Spinal cord (tissue), 10 donors: Measurements from ENCODE around the gene CD2BP2. TPM values are rescaled to one million over a fixed set of nuclear protein-coding genes. Genes with fewer than 3 reads are reported as not detected.
"Not testable (repeated sequence)": the region's sequence is repeated elsewhere in the genome, so short reads cannot be mapped to it uniquely, and the experiment has no call there.

Source experiments
- DNase-seq, 6 donors: peaks; one replicate each; pipeline versions ENCODE4 v3.0.0 to v3.0.0-alpha.2; 2013 to 2015; ENCODE audit warnings: low spot score in 6 of 6, low read depth in 4 of 6
- H3K27ac ChIP-seq: one replicate; pipeline ENCODE4 v1.5.1; 2013; ENCODE audit warnings: low read depth, low read length, control low read depth
- H3K27me3 ChIP-seq: one replicate; pipeline ENCODE4 v1.6.1; 2013; ENCODE audit warnings: low read length; ENCODE audit not compliant: control insufficient read depth, insufficient read depth
- H3K36me3 ChIP-seq: one replicate; pipeline ENCODE4 v1.6.1; 2013; ENCODE audit warnings: low read length; ENCODE audit not compliant: control insufficient read depth, insufficient read depth
- H3K4me1 ChIP-seq: one replicate; pipeline ENCODE4 v1.6.1; 2013; ENCODE audit warnings: low read length; ENCODE audit not compliant: control insufficient read depth, insufficient read depth
- H3K4me3 ChIP-seq: one replicate; pipeline ENCODE4 v1.5.1; 2013; ENCODE audit warnings: low read depth, low read length, control low read depth
- H3K9me3 ChIP-seq: one replicate; pipeline ENCODE4 v1.6.1; 2013; ENCODE audit warnings: low read length; ENCODE audit not compliant: control insufficient read depth, insufficient read depth
- WGBS: methylation state at CpG from one replicate; pipeline ENCODE4 v1.1.5; 2013; ENCODE audit warnings: missing lambda C conversion rate; ENCODE audit not compliant: insufficient coverage; 5-methylcytosine and 5-hydroxymethylcytosine counted together
- polyA plus RNA-seq, 2 donors: library from polyadenylated mRNA; unstranded; fragments of 120-200 nt; gene quantifications; one replicate each; pipeline ENCODE4 v1.2.1, GENCODE V29; 2013; ENCODE audit not compliant: insufficient read length in 2 of 2
- total RNA-seq, 2 donors: library from RNA; depleted of rRNA in 1 of 2; stranded (reverse); fragments of 120-200 nt in 1 of 2; fragments of >200 nt in 1 of 2; gene quantifications; one replicate each; pipeline versions ENCODE4 v1.2.3 to v1.2.4, GENCODE V29; 2013 to 2014
- donor health status: healthy.

Gene CD2BP2
- total and polyA plus RNA-seq, 4 donors = 26.7 to 63.9 (median 55.3) TPM

DNA sequence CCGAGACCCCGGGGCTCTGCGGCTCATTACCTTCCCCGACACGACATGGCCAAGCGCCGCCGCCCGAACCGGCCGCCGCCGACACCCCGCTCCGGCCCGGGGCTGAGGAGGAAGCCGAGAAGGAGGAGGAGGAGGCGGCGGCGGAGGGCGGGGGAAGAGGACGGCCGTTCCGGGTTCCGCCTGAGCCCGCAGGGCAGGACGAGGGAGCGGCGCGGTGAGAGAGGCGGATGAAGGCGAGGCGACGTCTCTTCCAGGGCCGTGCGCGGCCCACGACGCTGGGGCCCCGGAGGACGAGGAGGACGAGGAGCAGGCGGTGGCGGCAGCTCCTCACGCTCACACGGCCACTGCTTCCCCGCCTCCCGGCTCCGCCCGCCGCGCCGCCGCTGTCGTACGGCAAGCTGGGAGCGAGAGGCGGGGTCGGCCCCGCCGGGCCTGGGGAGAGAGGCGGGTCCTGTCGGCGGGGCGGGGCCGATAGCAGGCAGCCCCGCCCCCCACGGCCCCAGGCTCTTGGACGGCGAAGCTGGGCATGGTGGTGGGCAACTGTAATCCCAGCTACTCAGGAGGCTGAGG is 20.0 kb downstream of the CD2BP2 start:
- H3K4me1 ChIP-seq, H3K27me3 ChIP-seq, H3K36me3 ChIP-seq, H3K9me3 ChIP-seq: not testable (repeated sequence)
- 0% methylated on average over 70 of the region's 70 CpGs for WGBS
- Histone ChIP-seq H3K4me3 (peak overlapping the region; percentile 55), H3K27ac (peak overlapping the region; percentile 88)
- DNase-seq = peak in 3 of 6 donors; percentile 64 to 90 (median 88)

DNA sequence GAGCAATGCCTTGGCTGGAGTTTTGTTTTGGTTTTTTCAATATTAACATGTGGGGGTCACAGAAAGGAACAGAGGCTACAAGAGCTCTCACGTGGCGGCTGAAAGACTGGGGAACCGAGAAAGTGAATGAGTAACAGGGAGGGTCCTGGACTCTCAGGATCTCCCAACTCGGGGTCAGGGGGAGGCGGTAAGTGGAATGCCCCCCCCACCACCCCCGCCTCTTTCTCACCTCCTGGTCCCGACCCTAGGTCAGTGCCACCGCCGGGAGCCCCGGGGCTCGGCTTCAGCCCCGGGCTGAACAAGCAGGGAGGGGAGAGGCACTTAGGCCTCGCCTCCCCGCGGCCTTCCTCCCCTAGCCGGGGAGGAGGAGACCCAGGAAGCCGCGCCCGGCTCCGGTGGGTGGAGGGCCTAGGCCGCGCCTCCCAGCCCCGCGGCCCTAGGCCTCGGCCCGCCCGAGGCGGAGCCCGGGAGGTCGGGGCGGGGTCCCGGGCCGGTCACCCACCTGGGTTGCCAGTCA is 20.6 kb downstream of the CD2BP2 start:
- not testable (repeated sequence) for H3K4me1 ChIP-seq, H3K27me3 ChIP-seq, H3K36me3 ChIP-seq, H3K27ac ChIP-seq, H3K9me3 ChIP-seq
- H3K4me3 ChIP-seq = peak overlapping the region; percentile 55
- DNase-seq = peak in 3 of 6 donors; percentile 31 to 79 (median 57)
- 0% methylated on average over 8 of the region's 33 CpGs for WGBS

DNA sequence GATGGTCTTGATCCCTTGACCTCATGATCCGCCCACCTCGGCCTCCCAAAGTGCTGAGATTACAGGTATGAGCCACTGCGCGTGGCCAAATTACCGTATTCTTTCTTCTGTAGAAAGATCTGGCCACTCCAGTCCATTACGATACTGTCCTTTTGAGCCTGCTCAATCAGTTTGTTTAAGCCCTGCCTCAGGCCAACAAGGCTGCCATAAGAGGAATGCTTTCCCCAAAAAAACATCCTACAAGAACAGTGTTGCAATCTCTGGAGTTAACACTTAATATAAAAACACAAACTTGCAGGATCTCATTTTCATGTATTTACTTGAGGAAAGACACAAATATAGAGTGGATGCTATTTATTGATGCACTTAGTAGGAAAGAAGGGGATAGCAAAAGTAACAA is 30.9 kb downstream of the CD2BP2 start:
- H3K27me3 ChIP-seq, H3K36me3 ChIP-seq, H3K9me3 ChIP-seq, H3K4me1 ChIP-seq, H3K27ac ChIP-seq, H3K4me3 ChIP-seq, DNase-seq: not testable (repeated sequence)
- 93% methylated on average over 2 of the region's 6 CpGs for WGBS

DNA sequence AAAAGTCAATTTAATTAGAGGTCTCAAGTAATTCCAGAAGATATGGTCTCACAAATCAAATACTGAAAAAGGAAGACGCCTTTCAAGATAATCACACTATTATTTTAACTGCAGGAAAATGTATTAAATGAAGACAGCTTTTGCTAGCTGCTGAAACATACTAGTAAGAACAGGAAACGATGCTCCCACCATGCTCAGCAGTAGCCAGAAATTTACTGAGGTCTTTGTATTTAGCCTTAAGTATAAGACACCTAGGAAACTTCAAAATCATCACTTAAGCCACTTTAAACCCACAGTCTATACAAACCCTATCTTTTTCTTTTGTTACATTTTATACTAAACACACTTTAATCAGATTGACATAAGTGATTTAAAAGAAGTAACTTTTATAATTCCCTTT is 36.5 kb downstream of the CD2BP2 start:
- not testable (repeated sequence) for H3K9me3 ChIP-seq, DNase-seq, H3K27me3 ChIP-seq, H3K27ac ChIP-seq, H3K36me3 ChIP-seq, H3K4me3 ChIP-seq, H3K4me1 ChIP-seq
- WGBS = no CpG with 5 or more reads among the region's 2 CpGs

DNA sequence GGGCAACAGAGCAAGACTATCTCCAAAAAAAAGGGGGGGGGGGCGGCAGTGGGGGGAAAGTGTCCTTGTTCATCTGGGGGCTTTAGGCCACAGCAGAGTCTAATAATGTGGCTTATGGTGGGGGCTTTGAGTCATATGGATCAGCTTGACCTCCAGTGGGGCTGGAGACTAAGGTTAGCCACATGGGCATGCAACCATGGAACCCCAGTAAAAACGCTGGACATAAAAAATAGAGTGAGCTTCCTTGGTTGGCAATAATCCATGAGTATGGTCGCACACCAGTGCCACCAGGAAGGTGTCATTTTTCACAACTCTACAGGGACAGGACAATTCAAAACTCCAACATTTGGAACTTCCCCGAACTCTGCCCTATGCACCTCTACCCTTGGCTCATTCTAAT is 44.2 kb downstream of the CD2BP2 start:
- not testable (repeated sequence) for H3K9me3 ChIP-seq, DNase-seq, H3K36me3 ChIP-seq, H3K4me1 ChIP-seq, H3K27ac ChIP-seq, H3K4me3 ChIP-seq, H3K27me3 ChIP-seq
- no CpG with 5 or more reads among the region's 4 CpGs for WGBS

DNA sequence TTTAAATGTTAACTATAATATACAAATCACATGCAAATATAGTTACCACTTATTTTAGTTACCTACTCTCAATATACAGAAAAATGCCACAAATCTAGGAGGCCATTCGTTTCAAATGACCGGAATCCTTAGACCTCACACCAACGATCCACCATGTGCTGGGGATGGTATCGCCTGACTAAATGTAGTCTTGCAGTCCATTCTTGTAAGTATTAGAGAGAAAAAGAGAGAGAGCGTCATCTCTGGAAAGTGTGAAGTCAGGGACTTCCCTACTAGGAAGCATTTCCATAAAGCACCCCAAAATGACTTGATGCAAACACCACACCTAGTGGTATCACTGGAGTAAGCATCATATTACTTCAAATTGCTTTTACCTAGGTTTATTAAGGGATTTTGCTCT is 45.9 kb downstream of the CD2BP2 start:
- no CpG with 5 or more reads among the region's 5 CpGs for WGBS
- not testable (repeated sequence) for H3K9me3 ChIP-seq, H3K4me3 ChIP-seq, H3K27me3 ChIP-seq, H3K4me1 ChIP-seq, H3K27ac ChIP-seq, H3K36me3 ChIP-seq
- DNase-seq = peak in 1 of 6 donors; percentile 48

Other genes with a start within 250 kb of the CD2BP2 start
- 1 to 10 TPM; 1.2 to 4.8 TPM for gene GDPD3, start 241.8 kb downstream of the CD2BP2 start, total RNA-seq
- 10 to 100 TPM in 1 of 2 donors, 1 to 10 TPM in 1; 6.8 to 10.9 TPM for gene GDPD3, start 241.8 kb downstream of the CD2BP2 start, polyA plus RNA-seq
- gene MAPK3, start 232.1 kb downstream of the CD2BP2 start, total RNA-seq = 10 to 100 TPM; 25.0 to 42.2 TPM
- 100 to 1,000 TPM; 136 to 144 TPM for gene MAPK3, start 232.1 kb downstream of the CD2BP2 start, polyA plus RNA-seq
- 10 to 100 TPM; 13.8 to 25.8 TPM for gene CORO1A, start 171.7 kb downstream of the CD2BP2 start, total RNA-seq
- gene CORO1A, start 171.7 kb downstream of the CD2BP2 start, polyA plus RNA-seq = 10 to 100 TPM; 44.8 to 50.6 TPM
- gene BOLA2B, start 161.6 kb downstream of the CD2BP2 start, total RNA-seq = 100 to 1,000 TPM in 1 of 2 donors, 10 to 100 TPM in 1; 10.1 to 102 TPM
- gene BOLA2B, start 161.6 kb downstream of the CD2BP2 start, polyA plus RNA-seq = 10 to 100 TPM; 37.8 to 45.9 TPM
- 10 to 100 TPM in 1 of 2 donors, 1 to 10 TPM in 1; 4.5 to 24.0 TPM for gene SLX1A, start 161.4 kb downstream of the CD2BP2 start, total RNA-seq
- 10 to 100 TPM; 32.5 to 47.2 TPM for gene SLX1A, start 161.4 kb downstream of the CD2BP2 start, polyA plus RNA-seq
- 10 to 100 TPM in 1 of 2 donors, 1 to 10 TPM in 1; 1.5 to 17.4 TPM for gene SULT1A3, start 156.1 kb downstream of the CD2BP2 start, total RNA-seq
- gene SULT1A3, start 156.1 kb downstream of the CD2BP2 start, polyA plus RNA-seq = 10 to 100 TPM; 16.9 to 21.3 TPM
- gene NPIPB13, start 106.8 kb downstream of the CD2BP2 start, total RNA-seq = 1 to 10 TPM; 3.0 to 4.3 TPM
- gene NPIPB13, start 106.8 kb downstream of the CD2BP2 start, polyA plus RNA-seq = 10 to 100 TPM in 1 of 2 donors, 1 to 10 TPM in 1; 5.6 to 32.5 TPM
- 10 to 100 TPM; 26.0 to 31.4 TPM for gene TBC1D10B, start 15.2 kb upstream of the CD2BP2 start, total RNA-seq
- gene TBC1D10B, start 15.2 kb upstream of the CD2BP2 start, polyA plus RNA-seq = 10 to 100 TPM; 65.9 to 74.1 TPM
- 1 to 10 TPM; 3.0 to 3.4 TPM for gene MYL11, start 19.5 kb upstream of the CD2BP2 start, total RNA-seq
- gene MYL11, start 19.5 kb upstream of the CD2BP2 start, polyA plus RNA-seq = 10 to 100 TPM in 1 of 2 donors, 1 to 10 TPM in 1; 1.4 to 11.4 TPM
- under 1 TPM; 0.10 to 0.44 TPM for gene SEPTIN1, start 27.3 kb upstream of the CD2BP2 start, total RNA-seq
- gene SEPTIN1, start 27.3 kb upstream of the CD2BP2 start, polyA plus RNA-seq = 1 to 10 TPM; 5.0 to 5.9 TPM
- 10 to 100 TPM in 1 of 2 donors, 1 to 10 TPM in 1; 9.5 to 12.1 TPM for gene ZNF48, start 40.1 kb upstream of the CD2BP2 start, total RNA-seq
- gene ZNF48, start 40.1 kb upstream of the CD2BP2 start, polyA plus RNA-seq = 10 to 100 TPM; 18.6 to 19.2 TPM
- 10 to 100 TPM in 1 of 2 donors, 1 to 10 TPM in 1; 8.1 to 13.5 TPM for gene ZNF771, start 52.3 kb upstream of the CD2BP2 start, total RNA-seq
- 10 to 100 TPM; 19.3 to 20.5 TPM for gene ZNF771, start 52.3 kb upstream of the CD2BP2 start, polyA plus RNA-seq
- 10 to 100 TPM; 18.1 to 23.0 TPM for gene DCTPP1, start 74.7 kb upstream of the CD2BP2 start, total RNA-seq
- gene DCTPP1, start 74.7 kb upstream of the CD2BP2 start, polyA plus RNA-seq = 10 to 100 TPM; 47.6 to 49.5 TPM
- 10 to 100 TPM in 1 of 2 donors, 1 to 10 TPM in 1; 6.8 to 14.2 TPM for gene SEPHS2, start 90.6 kb upstream of the CD2BP2 start, total RNA-seq
- gene SEPHS2, start 90.6 kb upstream of the CD2BP2 start, polyA plus RNA-seq = 10 to 100 TPM; 33.8 to 37.1 TPM
- gene ITGAL, start 117.4 kb upstream of the CD2BP2 start, total RNA-seq = 1 to 10 TPM; 1.2 to 4.9 TPM
- gene ITGAL, start 117.4 kb upstream of the CD2BP2 start, polyA plus RNA-seq = 1 to 10 TPM; 2.5 to 4.8 TPM
- 10 to 100 TPM; 11.2 to 37.4 TPM for gene ZNF768, start 171.3 kb upstream of the CD2BP2 start, total RNA-seq
- 10 to 100 TPM; 54.3 to 55.7 TPM for gene ZNF768, start 171.3 kb upstream of the CD2BP2 start, polyA plus RNA-seq
- 10 to 100 TPM in 1 of 2 donors, 1 to 10 TPM in 1; 8.8 to 13.1 TPM for gene ZNF747, start 179.6 kb upstream of the CD2BP2 start, total RNA-seq
- 10 to 100 TPM in 1 of 2 donors, 1 to 10 TPM in 1; 9.2 to 10.6 TPM for gene ZNF747, start 179.6 kb upstream of the CD2BP2 start, polyA plus RNA-seq
- 10 to 100 TPM in 1 of 2 donors, 1 to 10 TPM in 1; 5.6 to 10.7 TPM for gene ZNF764, start 203.1 kb upstream of the CD2BP2 start, total RNA-seq
- gene ZNF764, start 203.1 kb upstream of the CD2BP2 start, polyA plus RNA-seq = 10 to 100 TPM in 1 of 2 donors, 1 to 10 TPM in 1; 9.7 to 15.5 TPM
- gene ZNF688, start 216.4 kb upstream of the CD2BP2 start, total RNA-seq = 10 to 100 TPM in 1 of 2 donors, 1 to 10 TPM in 1; 4.5 to 21.3 TPM
- gene ZNF688, start 216.4 kb upstream of the CD2BP2 start, polyA plus RNA-seq = 10 to 100 TPM; 20.4 to 23.0 TPM
- gene ZNF785, start 230.4 kb upstream of the CD2BP2 start, total RNA-seq = 10 to 100 TPM; 12.5 to 18.2 TPM
- 10 to 100 TPM; 20.8 to 37.7 TPM for gene ZNF785, start 230.4 kb upstream of the CD2BP2 start, polyA plus RNA-seq